Adrenal gland (tissue), 5 donors: ENCODE measurements around the gene NEDD1.

Source experiments
- POLR2A ChIP-seq, 2 donors: fragments of 450-650 bp; IDR thresholded peaks; one replicate each; pipeline ENCODE4 v1.6.1; 2017; ENCODE audit warnings: antibody characterized with exemption in 2 of 2, mild to moderate bottlenecking in 2 of 2, moderate library complexity in 1 of 2
- TF ChIP-seq, protein P1 (sequence below), 6 experiments: fragments of 450-650 bp in 4 of 6; fragments of 200-600 bp in 2 of 6; sonication (generic) in 1 of 6; IDR thresholded peaks; 1 replicate in 5 of 6; 2 replicates in 1 of 6; pipeline versions ENCODE4 v1.5.1 to v1.8.0; 2016 to 2021; ENCODE audit warnings: antibody characterized with exemption in 6 of 6, mild to moderate bottlenecking in 2 of 6, moderate library complexity in 1 of 6
- donor health status: DM: no; HTN: no; CAD: no.

DNA sequence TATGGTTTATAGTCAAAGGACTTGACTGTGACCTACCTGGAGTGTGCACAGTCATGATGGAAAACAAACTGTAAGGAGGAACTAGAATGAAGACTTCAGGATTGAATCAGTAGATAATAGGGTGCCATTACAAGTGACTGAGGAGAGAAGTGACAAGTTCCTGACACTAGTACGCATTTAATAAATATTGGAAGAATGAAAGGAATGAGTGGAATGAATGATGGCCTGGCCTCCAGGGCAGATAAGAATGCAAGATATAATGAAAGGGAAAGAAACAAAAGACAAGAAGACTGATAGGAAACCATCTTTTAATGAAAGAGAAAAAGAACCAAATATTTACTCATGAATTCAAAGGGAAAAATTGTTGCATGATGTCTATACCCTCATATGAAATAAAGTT is 44.7 kb upstream of the NEDD1 start:
- TF ChIP-seq, protein P1, sequence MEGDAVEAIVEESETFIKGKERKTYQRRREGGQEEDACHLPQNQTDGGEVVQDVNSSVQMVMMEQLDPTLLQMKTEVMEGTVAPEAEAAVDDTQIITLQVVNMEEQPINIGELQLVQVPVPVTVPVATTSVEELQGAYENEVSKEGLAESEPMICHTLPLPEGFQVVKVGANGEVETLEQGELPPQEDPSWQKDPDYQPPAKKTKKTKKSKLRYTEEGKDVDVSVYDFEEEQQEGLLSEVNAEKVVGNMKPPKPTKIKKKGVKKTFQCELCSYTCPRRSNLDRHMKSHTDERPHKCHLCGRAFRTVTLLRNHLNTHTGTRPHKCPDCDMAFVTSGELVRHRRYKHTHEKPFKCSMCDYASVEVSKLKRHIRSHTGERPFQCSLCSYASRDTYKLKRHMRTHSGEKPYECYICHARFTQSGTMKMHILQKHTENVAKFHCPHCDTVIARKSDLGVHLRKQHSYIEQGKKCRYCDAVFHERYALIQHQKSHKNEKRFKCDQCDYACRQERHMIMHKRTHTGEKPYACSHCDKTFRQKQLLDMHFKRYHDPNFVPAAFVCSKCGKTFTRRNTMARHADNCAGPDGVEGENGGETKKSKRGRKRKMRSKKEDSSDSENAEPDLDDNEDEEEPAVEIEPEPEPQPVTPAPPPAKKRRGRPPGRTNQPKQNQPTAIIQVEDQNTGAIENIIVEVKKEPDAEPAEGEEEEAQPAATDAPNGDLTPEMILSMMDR (IDR thresholded peaks at IDR 0.05), result no peak
- no peak for TF ChIP-seq POLR2A (IDR thresholded peaks at IDR 0.05)
